PC-9 (cell line): ENCODE results near the gene MEGF8.

Experiments used
- CTCF ChIP-seq: fragments of 200-600 bp; sonication (generic); conservative IDR thresholded peaks from 2 replicates; pipeline ENCODE4 v1.6.1; 2017; ENCODE audit warnings: mixed run types, antibody characterized with exemption, mild to moderate bottlenecking, moderate library complexity
- EZH2 ChIP-seq: fragments of 200-600 bp; sonication (generic); IDR thresholded peaks from 2 replicates; pipeline ENCODE4 v1.8.0; 2017; ENCODE audit warnings: antibody characterized with exemption, low read depth

GRCh38 chr19:42426643-42427042 is 101.2 kb downstream of the MEGF8 start:
- no peak for TF ChIP-seq CTCF
- no peak for TF ChIP-seq EZH2
